Measurements from ENCODE around the gene SAFB2.

The SAFB2 gene

DNA sequence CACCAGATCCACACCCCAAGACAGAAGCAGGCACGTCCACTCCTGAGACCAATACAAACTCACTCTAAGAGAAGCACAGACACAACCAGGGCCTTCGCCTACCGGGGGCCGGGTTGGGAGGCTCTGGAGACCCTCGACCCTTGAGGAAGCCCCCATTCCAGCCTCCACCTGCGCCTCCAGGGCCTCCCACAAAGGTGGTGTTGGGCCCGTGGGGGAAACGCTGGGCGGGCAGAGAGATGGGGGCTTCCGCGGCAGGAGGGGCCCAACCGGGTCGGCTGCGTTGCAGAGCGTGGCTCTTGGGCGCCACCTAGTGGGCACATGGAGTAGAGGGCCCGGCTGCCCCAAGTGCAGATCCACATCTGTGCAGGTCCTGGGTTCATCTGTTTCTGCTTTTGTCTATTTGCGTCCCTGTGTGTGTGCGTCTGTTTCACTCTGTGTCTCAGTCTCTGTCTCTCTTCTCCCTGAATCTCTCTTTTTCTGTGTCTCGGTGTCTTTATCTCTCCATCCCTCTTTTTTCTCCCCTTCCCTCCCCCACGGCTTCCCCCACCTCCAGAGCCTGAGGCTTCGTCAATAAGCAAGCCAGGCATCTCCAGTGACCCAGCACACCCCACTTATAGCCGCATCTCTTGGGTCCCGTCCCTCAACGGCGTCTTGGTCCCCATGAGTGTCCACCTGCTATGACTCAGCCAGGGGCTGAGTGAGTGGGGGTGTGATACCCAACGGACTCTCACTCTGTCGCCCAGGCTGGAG, 44.3 kb downstream of the SAFB2 start (continued):
- peak; percentile 47; the same call in 1 of the 2 replicates for TF ChIP-seq ZNF366 (tag by site-specific recombination; conservative IDR thresholded peaks at IDR 0.05)
- no peak for TF ChIP-seq ZNF394 (tag by site-specific recombination; IDR thresholded peaks at IDR 0.05; ENCODE audit: borderline replicate concordance)
- no peak for TF ChIP-seq ZBTB48 (tag by site-specific recombination; IDR thresholded peaks at IDR 0.05)
- TF ChIP-seq ZNF112 (tag by site-specific recombination; IDR thresholded peaks at IDR 0.05), result no peak
- no peak for TF ChIP-seq ZNF48 (tag by site-specific recombination; IDR thresholded peaks at IDR 0.05)
- TF ChIP-seq, protein P1, sequence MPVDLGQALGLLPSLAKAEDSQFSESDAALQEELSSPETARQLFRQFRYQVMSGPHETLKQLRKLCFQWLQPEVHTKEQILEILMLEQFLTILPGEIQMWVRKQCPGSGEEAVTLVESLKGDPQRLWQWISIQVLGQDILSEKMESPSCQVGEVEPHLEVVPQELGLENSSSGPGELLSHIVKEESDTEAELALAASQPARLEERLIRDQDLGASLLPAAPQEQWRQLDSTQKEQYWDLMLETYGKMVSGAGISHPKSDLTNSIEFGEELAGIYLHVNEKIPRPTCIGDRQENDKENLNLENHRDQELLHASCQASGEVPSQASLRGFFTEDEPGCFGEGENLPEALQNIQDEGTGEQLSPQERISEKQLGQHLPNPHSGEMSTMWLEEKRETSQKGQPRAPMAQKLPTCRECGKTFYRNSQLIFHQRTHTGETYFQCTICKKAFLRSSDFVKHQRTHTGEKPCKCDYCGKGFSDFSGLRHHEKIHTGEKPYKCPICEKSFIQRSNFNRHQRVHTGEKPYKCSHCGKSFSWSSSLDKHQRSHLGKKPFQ (tag by site-specific recombination; IDR thresholded peaks at IDR 0.05), result no peak
- no peak for TF ChIP-seq ZNF423 (tag by site-specific recombination; IDR thresholded peaks at IDR 0.05)
- TF ChIP-seq ZBTB7A (tag by site-specific recombination; IDR thresholded peaks at IDR 0.05; ENCODE audit: low read depth), result 0 out of 2 replicates have a peak, but pooled peaks have one; percentile 12
- no peak for TF ChIP-seq SP2 (tag by site-specific recombination; IDR thresholded peaks at IDR 0.05)
- TF ChIP-seq ZNF777 (tag by site-specific recombination; IDR thresholded peaks at IDR 0.05; ENCODE audit: borderline replicate concordance), result no peak
- TF ChIP-seq ZNF660 (tag by site-specific recombination; IDR thresholded peaks at IDR 0.05), result peak; percentile 21; the same call in 1 of the 2 replicates
- no peak for TF ChIP-seq WT1 (tag by site-specific recombination; IDR thresholded peaks at IDR 0.05)
- no peak for TF ChIP-seq ZNF169 (tag by site-specific recombination; IDR thresholded peaks at IDR 0.05)
- TF ChIP-seq TCF7L2 (IDR thresholded peaks at IDR 0.05; ENCODE audit: borderline replicate concordance, low read depth, low read length), result no peak
- TF ChIP-seq ZBTB20 (tag by site-specific recombination; IDR thresholded peaks at IDR 0.05), result no peak
- TF ChIP-seq ZFP41 (tag by site-specific recombination; IDR thresholded peaks at IDR 0.05; ENCODE audit: borderline replicate concordance), result no peak
- TF ChIP-seq, protein P2, sequence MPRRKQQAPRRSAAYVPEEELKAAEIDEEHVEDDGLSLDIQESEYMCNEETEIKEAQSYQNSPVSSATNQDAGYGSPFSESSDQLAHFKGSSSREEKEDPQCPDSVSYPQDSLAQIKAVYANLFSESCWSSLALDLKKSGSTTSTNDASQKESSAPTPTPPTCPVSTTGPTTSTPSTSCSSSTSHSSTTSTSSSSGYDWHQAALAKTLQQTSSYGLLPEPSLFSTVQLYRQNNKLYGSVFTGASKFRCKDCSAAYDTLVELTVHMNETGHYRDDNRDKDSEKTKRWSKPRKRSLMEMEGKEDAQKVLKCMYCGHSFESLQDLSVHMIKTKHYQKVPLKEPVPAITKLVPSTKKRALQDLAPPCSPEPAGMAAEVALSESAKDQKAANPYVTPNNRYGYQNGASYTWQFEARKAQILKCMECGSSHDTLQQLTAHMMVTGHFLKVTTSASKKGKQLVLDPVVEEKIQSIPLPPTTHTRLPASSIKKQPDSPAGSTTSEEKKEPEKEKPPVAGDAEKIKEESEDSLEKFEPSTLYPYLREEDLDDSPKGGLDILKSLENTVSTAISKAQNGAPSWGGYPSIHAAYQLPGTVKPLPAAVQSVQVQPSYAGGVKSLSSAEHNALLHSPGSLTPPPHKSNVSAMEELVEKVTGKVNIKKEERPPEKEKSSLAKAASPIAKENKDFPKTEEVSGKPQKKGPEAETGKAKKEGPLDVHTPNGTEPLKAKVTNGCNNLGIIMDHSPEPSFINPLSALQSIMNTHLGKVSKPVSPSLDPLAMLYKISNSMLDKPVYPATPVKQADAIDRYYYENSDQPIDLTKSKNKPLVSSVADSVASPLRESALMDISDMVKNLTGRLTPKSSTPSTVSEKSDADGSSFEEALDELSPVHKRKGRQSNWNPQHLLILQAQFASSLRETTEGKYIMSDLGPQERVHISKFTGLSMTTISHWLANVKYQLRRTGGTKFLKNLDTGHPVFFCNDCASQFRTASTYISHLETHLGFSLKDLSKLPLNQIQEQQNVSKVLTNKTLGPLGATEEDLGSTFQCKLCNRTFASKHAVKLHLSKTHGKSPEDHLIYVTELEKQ (tag by site-specific recombination; IDR thresholded peaks at IDR 0.05; ENCODE audit: borderline replicate concordance), result no peak
- TF ChIP-seq, protein P3, sequence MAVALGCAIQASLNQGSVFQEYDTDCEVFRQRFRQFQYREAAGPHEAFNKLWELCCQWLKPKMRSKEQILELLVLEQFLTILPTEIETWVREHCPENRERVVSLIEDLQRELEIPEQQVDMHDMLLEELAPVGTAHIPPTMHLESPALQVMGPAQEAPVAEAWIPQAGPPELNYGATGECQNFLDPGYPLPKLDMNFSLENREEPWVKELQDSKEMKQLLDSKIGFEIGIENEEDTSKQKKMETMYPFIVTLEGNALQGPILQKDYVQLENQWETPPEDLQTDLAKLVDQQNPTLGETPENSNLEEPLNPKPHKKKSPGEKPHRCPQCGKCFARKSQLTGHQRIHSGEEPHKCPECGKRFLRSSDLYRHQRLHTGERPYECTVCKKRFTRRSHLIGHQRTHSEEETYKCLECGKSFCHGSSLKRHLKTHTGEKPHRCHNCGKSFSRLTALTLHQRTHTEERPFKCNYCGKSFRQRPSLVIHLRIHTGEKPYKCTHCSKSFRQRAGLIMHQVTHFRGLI (tag by site-specific recombination; IDR thresholded peaks at IDR 0.05), result peak; percentile 41; the same call in 1 of the 2 replicates
- TF ChIP-seq ZNF792 (tag by site-specific recombination; IDR thresholded peaks at IDR 0.05), result no peak
- TF ChIP-seq, protein P4, sequence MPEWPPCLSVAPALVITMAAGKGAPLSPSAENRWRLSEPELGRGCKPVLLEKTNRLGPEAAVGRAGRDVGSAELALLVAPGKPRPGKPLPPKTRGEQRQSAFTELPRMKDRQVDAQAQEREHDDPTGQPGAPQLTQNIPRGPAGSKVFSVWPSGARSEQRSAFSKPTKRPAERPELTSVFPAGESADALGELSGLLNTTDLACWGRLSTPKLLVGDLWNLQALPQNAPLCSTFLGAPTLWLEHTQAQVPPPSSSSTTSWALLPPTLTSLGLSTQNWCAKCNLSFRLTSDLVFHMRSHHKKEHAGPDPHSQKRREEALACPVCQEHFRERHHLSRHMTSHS (tag by site-specific recombination; IDR thresholded peaks at IDR 0.05), result no peak
- no peak for TF ChIP-seq ZNF837 (tag by site-specific recombination; IDR thresholded peaks at IDR 0.05)
- TF ChIP-seq ZNF174 (tag by site-specific recombination; IDR thresholded peaks at IDR 0.05), result no peak
- peak; percentile 75 for TF ChIP-seq ZFP69B (tag by site-specific recombination; IDR thresholded peaks at IDR 0.05)
- no peak for TF ChIP-seq ZFP37 (tag by site-specific recombination; IDR thresholded peaks at IDR 0.05)
- TF ChIP-seq ZNF416 (tag by site-specific recombination; IDR thresholded peaks at IDR 0.05), result no peak
- TF ChIP-seq ZNF302 (tag by site-specific recombination; IDR thresholded peaks at IDR 0.05; ENCODE audit: low read depth), result no peak
- TF ChIP-seq ZNF404 (tag by site-specific recombination; IDR thresholded peaks at IDR 0.05), result no peak
- no peak for TF ChIP-seq KLF16 (tag by site-specific recombination; IDR thresholded peaks at IDR 0.05)
- no peak for TF ChIP-seq ZNF335 (tag by site-specific recombination; conservative IDR thresholded peaks at IDR 0.05)
- TF ChIP-seq KLF8 (tag by site-specific recombination; IDR thresholded peaks at IDR 0.05), result no peak
- TF ChIP-seq KLF1 (tag by site-specific recombination; IDR thresholded peaks at IDR 0.05), result no peak
- TF ChIP-seq ZNF654 (tag by site-specific recombination; IDR thresholded peaks at IDR 0.05; ENCODE audit: low read depth), result peak; percentile 96
- TF ChIP-seq, protein P5, sequence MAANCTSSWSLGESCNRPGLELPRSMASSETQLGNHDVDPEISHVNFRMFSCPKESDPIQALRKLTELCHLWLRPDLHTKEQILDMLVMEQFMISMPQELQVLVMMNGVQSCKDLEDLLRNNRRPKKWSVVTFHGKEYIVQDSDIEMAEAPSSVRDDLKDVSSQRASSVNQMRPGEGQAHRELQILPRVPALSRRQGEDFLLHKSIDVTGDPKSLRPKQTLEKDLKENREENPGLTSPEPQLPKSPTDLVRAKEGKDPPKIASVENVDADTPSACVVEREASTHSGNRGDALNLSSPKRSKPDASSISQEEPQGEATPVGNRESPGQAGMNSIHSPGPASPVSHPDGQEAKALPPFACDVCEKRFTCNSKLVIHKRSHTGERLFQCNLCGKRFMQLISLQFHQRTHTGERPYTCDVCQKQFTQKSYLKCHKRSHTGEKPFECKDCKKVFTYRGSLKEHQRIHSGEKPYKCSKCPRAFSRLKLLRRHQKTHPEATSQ (tag by site-specific recombination; IDR thresholded peaks at IDR 0.05), result no peak
